ENCODE results near the gene UBE2N.
"Not testable (repeated sequence)": the region's sequence is repeated elsewhere in the genome, so short reads cannot be mapped to it uniquely, and the experiment has no call there.

The UBE2N gene

GRCh38 chr12:93442411-93443340, 929 bp upstream of the UBE2N start:
- no peak for DNase-seq

GRCh38 chr12:93441081-93441616, 598 bp downstream of the UBE2N start:
- DNase-seq, result no peak

- DNase-seq, result no peak
Measured at GRCh38 chr12:93440043-93440835, 1.5 kb downstream of the UBE2N start.

- no peak for DNase-seq
Measured at GRCh38 chr12:93438266-93439050, 3.3 kb downstream of the UBE2N start.

- no peak for DNase-seq
Measured at GRCh38 chr12:93434256-93434865, 7.4 kb downstream of the UBE2N start.

- DNase-seq, result not testable (repeated sequence)
Measured at GRCh38 chr12:93432031-93432430, 9.7 kb downstream of the UBE2N start.

- no peak for DNase-seq
Measured at GRCh38 chr12:93430280-93430679, 11.5 kb downstream of the UBE2N start.

- DNase-seq, result no peak
Measured at GRCh38 chr12:93429852-93430251, 11.9 kb downstream of the UBE2N start.

GRCh38 chr12:93429448-93429847, 12.3 kb downstream of the UBE2N start:
- no peak for DNase-seq

- DNase-seq, result no peak
Measured at GRCh38 chr12:93427779-93428564, 13.8 kb downstream of the UBE2N start.

- DNase-seq, result no peak
Measured at GRCh38 chr12:93426412-93426805, 15.3 kb downstream of the UBE2N start.

GRCh38 chr12:93425736-93426411, 15.9 kb downstream of the UBE2N start:
- no peak for DNase-seq

GRCh38 chr12:93422050-93422449, 19.7 kb downstream of the UBE2N start:
- DNase-seq, result no peak

- DNase-seq, result peak; percentile 23
Measured at GRCh38 chr12:93419388-93420034, 22.2 kb downstream of the UBE2N start.

GRCh38 chr12:93417967-93418480, 23.7 kb downstream of the UBE2N start:
- DNase-seq, result no peak

GRCh38 chr12:93415723-93416464, 25.9 kb downstream of the UBE2N start:
- no peak for DNase-seq

GRCh38 chr12:93413064-93413463, 28.7 kb downstream of the UBE2N start:
- no peak for DNase-seq

- not testable (repeated sequence) for DNase-seq
Measured at GRCh38 chr12:93412396-93412795, 29.4 kb downstream of the UBE2N start.

GRCh38 chr12:93411060-93411459, 30.7 kb downstream of the UBE2N start:
- DNase-seq, result not testable (repeated sequence)

Measured in NCI-H1436 treated with DMSO at 0.1 percent for 48 hours (cell line).